Thymus (tissue), 11 donors: Measurements from ENCODE around the gene ABCD1. TPM values are rescaled to one million over a fixed set of nuclear protein-coding genes. Genes with fewer than 3 reads are reported as not detected.

Experiments used
- DNase-seq, 9 donors: peaks; one replicate each; pipeline ENCODE4 v3.0.0-alpha.2; 2013; ENCODE audit warnings: low spot score in 9 of 9, low read depth in 6 of 9, missing footprints in 1 of 9
- H3K27ac ChIP-seq, 2 donors: one replicate each; pipeline ENCODE4 v1.5.1; 2013; ENCODE audit warnings: control low read depth in 1 of 2, low read depth in 1 of 2, low read length in 1 of 2, mild to moderate bottlenecking in 1 of 2, moderate library complexity in 1 of 2
- H3K27me3 ChIP-seq, 2 donors: one replicate each; pipeline ENCODE4 v1.5.1; 2013; ENCODE audit warnings: low read length in 1 of 2; ENCODE audit not compliant: control insufficient read depth in 2 of 2, insufficient read depth in 1 of 2
- H3K36me3 ChIP-seq, 2 donors: one replicate each; pipeline ENCODE4 v1.5.1; 2013; ENCODE audit warnings: low read length in 1 of 2, mild to moderate bottlenecking in 1 of 2, moderate library complexity in 1 of 2; ENCODE audit not compliant: control insufficient read depth in 2 of 2, insufficient read depth in 2 of 2
- H3K4me1 ChIP-seq, 2 donors: one replicate each; pipeline ENCODE4 v1.5.1; 2013; ENCODE audit warnings: low read length in 2 of 2; ENCODE audit not compliant: control insufficient read depth in 2 of 2, insufficient read depth in 2 of 2
- H3K4me3 ChIP-seq, 2 donors: one replicate each; pipeline ENCODE4 v1.5.1; 2013; ENCODE audit warnings: low read length in 2 of 2, control low read depth in 1 of 2, mild to moderate bottlenecking in 1 of 2
- H3K9me3 ChIP-seq, 2 donors: one replicate each; pipeline ENCODE4 v1.5.1; 2013; ENCODE audit warnings: low read length in 1 of 2, mild to moderate bottlenecking in 1 of 2; ENCODE audit not compliant: control insufficient read depth in 2 of 2, insufficient read depth in 1 of 2
- WGBS: extraction: QIAGEN DNeasy Blood & Tissue Kit; methylation state at CpG from one replicate; pipeline ENCODE4 v1.1.7; 2013; 5-methylcytosine and 5-hydroxymethylcytosine counted together
- polyA plus RNA-seq: library from polyadenylated mRNA; stranded (reverse); fragments of 200-250 nt; gene quantifications from one replicate; pipeline ENCODE4 v1.2.3, GENCODE V29; 2013
- total RNA-seq: library from RNA; stranded (reverse); fragments of 120-200 nt; gene quantifications from one replicate; pipeline ENCODE4 v1.2.4, GENCODE V29; 2013
- donor health status: healthy.

ABCD1 gene
- total and polyA plus RNA-seq, 2 donors = 4.7 to 6.8 TPM

GRCh38 chrX:153776611-153777045 lies 52.0 kb downstream of the ABCD1 start:
- Histone ChIP-seq H3K27me3 (peaks cover 0 to 27% of the 10 kb centered on the region in 2 donors), H3K27ac (no peak overlapping the region), H3K4me1 (no peaks in the 10 kb centered on the region), H3K4me3 (no peak overlapping the region), H3K9me3 (no peaks in the 10 kb centered on the region), H3K36me3 (no peaks in the 10 kb centered on the region)
- WGBS = 95% methylated on average over 9 of the region's 22 CpGs
- no peak for DNase-seq

GRCh38 chrX:153777261-153778090 lies 52.8 kb downstream of the ABCD1 start:
- Histone ChIP-seq H3K4me3 (no peak overlapping the region), H3K4me1 (no peaks in the 10 kb centered on the region), H3K27ac (no peak overlapping the region), H3K9me3 (no peaks in the 10 kb centered on the region), H3K36me3 (no peaks in the 10 kb centered on the region), H3K27me3 (peaks cover 0 to 30% of the 10 kb centered on the region in 2 donors)
- DNase-seq = no peak
- WGBS = 94% methylated on average over 34 of the region's 34 CpGs

GRCh38 chrX:153778181-153778580 lies 53.5 kb downstream of the ABCD1 start:
- H3K27me3 ChIP-seq = peaks cover 0 to 30% of the 10 kb centered on the region in 2 donors

GRCh38 chrX:153778684-153779101 lies 54.0 kb downstream of the ABCD1 start:
- peaks cover 0 to 30% of the 10 kb centered on the region in 2 donors for H3K27me3 ChIP-seq
- H3K4me1 ChIP-seq = no peaks in the 10 kb centered on the region
- no peak for DNase-seq
- H3K4me3 ChIP-seq = no peak overlapping the region
- 88% methylated on average over 16 of the region's 16 CpGs for WGBS
- H3K9me3 ChIP-seq = no peaks in the 10 kb centered on the region
- no peak overlapping the region for H3K27ac ChIP-seq
- peaks cover 0 to 5% of the 10 kb centered on the region in 2 donors for H3K36me3 ChIP-seq

More at GRCh38 chrX:153778181-153778580, 53.5 kb downstream of the ABCD1 start:
- no peak for DNase-seq
- no peaks in the 10 kb centered on the region for H3K4me1 ChIP-seq
- no peak overlapping the region for H3K27ac ChIP-seq
- H3K36me3 ChIP-seq = no peaks in the 10 kb centered on the region
- no peak overlapping the region for H3K4me3 ChIP-seq
- no peaks in the 10 kb centered on the region for H3K9me3 ChIP-seq
- WGBS = 80% methylated on average over 17 of the region's 17 CpGs

GRCh38 chrX:153779891-153780677 lies 55.4 kb downstream of the ABCD1 start:
- Histone ChIP-seq H3K36me3 (peaks cover 0 to 15% of the 10 kb centered on the region in 2 donors), H3K4me1 (no peaks in the 10 kb centered on the region), H3K9me3 (no peaks in the 10 kb centered on the region), H3K27ac (no peak overlapping the region), H3K27me3 (peaks cover 0 to 30% of the 10 kb centered on the region in 2 donors), H3K4me3 (no peak overlapping the region)
- 63% methylated on average over 18 of the region's 18 CpGs for WGBS
- no peak for DNase-seq

DNA sequence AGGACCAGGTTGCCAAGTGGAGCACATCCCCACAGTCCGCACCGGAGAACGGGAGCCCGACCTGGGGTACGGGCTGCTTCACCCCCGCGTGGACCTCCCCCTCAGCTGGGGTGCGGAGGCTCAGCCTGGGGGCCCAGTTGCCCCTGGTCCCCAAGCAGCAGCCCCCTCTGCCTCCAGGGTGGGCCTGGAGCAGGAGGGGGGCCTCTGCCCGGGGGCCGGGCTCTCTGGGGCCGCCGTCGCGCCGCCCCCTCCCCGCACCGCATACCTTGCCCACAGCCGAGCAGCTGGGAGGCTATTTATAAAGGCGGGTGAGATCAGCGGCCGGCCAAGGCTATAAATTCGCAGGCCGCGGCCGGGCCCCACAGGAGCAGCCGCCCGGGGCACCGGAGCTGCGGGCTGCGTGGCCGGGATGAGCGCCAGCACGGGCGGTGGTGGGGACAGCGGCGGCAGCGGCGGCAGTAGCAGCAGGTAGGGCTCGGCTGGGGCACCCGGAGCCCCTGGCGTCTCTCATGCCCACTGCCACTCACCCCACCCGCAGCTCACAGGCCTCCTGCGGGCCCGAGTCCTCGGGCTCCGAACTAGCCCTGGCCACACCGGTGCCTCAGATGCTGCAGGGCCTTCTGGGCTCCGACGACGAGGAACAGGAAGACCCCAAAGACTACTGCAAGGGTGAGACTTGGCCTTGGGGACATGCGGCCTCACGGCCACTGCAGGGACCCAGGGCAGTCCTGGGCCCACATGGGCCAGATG lies 56.2 kb downstream of the ABCD1 start, which contains the start of gene SRPK3:
Gene SRPK3 (plus strand): TSS at position 364 of the 750 bp plus-strand sequence. CDS start 46 bp downstream, at position 410.
- Histone ChIP-seq H3K4me1 (no peaks in the 10 kb centered on the region), H3K27ac (no peak within 1 kb of the TSS), H3K4me3 (no peak within 1 kb of the TSS), H3K9me3 (no peaks in the 10 kb centered on the region), H3K36me3 (peaks cover 5 to 22% of the 10 kb centered on the region in 2 donors), H3K27me3 (peaks cover 0 to 30% of the 10 kb centered on the region in 2 donors)
- WGBS = 43% methylated on average over 52 of the region's 52 CpGs
- DNase-seq = no peak

DNA sequence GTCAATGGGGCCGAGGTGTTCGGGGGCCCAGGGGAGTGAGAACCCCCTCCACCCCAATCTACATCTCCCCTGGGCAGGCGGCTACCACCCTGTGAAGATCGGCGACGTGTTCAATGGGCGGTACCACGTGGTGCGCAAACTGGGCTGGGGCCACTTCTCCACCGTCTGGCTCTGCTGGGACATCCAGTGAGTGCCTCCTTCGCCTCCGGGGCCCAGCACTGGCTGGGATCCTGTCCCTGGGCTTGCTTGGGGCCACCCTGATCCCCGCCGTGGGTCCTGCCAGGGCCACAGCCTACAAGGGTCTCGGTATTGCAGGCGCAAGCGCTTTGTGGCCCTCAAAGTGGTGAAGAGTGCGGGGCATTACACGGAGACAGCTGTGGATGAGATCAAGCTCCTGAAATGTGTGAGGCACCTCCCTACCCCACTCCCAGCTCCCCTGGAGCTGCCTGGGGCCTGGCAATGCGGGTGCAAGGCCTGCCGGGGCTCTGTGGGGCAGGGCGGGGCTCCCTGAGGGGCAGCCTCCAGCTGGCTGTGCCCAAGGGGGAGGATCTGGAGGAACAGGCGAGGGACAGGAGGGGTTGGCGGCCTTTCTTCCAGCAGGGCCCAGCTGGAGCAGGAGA lies 56.9 kb downstream of the ABCD1 start:
- no peaks in the 10 kb centered on the region for H3K4me1 ChIP-seq
- no peak overlapping the region for H3K27ac ChIP-seq
- H3K36me3 ChIP-seq = peaks cover 11 to 29% of the 10 kb centered on the region in 2 donors
- WGBS = 92% methylated on average over 24 of the region's 24 CpGs
- H3K4me3 ChIP-seq = no peak overlapping the region
- H3K27me3 ChIP-seq = peaks cover 0 to 30% of the 10 kb centered on the region in 2 donors
- DNase-seq = no peak
- H3K9me3 ChIP-seq = no peaks in the 10 kb centered on the region

GRCh38 chrX:153782313-153782712 lies 57.7 kb downstream of the ABCD1 start:
- Histone ChIP-seq H3K4me1 (no peaks in the 10 kb centered on the region), H3K27ac (no peak overlapping the region), H3K27me3 (peaks cover 0 to 30% of the 10 kb centered on the region in 2 donors), H3K36me3 (peaks cover 14 to 37% of the 10 kb centered on the region in 2 donors), H3K4me3 (no peak overlapping the region), H3K9me3 (no peaks in the 10 kb centered on the region)
- no peak for DNase-seq
- WGBS = 95% methylated on average over 11 of the region's 11 CpGs
